ENCODE results near the gene PRDX4.
A peak's percentile ranks its signal among the peaks of the same experiment; 100 is the strongest.

PRDX4 gene

DNA sequence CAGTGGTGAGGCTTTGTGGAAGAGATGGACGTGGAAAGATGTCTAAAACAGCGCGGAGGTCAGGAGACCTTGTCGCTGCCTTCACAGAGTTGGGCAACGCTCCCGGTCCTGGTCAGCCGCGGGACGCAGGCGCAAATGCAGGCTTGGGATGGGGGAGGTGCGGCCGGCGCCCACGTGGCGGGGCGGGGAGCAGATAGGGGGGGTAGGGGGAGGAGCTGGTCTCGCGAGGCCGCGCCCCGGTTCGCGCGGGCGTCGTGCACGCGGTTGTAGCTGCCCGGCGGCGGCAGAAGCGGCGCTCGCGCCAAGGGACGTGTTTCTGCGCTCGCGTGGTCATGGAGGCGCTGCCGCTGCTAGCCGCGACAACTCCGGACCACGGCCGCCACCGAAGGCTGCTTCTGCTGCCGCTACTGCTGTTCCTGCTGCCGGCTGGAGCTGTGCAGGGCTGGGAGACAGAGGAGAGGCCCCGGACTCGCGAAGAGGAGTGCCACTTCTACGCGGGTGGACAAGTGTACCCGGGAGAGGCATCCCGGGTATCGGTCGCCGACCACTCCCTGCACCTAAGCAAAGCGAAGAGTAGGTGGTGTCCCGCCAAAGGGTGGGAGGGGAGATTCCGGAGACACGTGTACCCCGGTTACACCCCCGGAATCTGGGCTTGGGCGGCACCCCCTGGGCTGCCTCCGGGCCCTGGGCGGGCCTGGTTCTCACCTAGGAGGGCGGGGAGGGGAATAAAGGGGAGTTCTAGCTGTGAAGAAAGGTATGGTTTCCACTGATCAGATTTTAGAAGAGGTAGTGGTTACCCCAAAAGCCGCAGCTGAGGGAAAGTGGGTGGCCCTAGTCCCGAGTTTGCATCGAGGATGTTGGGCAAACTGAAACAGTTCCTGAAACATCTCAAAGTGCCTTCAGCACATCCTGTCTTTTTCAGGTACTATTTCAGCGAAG, at the start of gene PRDX4:
Gene PRDX4, plus strand, starts transcription at position 255 of the 939 bp plus-strand sequence. Its CDS starts 78 bp downstream, at position 333.
- ChIA-PET CTCF (interaction anchor here (1.5 kb wide), 1 partner anchor 235 kb away, joined by 8 read pairs; no protein-coding TSS in a partner anchor), POLR2A (interaction anchor here (1.0 to 1.6 kb wide), 4 partner anchors 14 to 387 kb away, joined by 3 to 8 read pairs (median 4); partner anchors contain the start of gene SAT1)
- H3K4me1 ChIP-seq (ENCODE audit: control insufficient read depth, insufficient read depth, low read length), result no peaks in the 10 kb centered on the region; the same call in 1 of the 2 replicates
- peak within 1 kb of the TSS; percentile 73 for H3K4me3 ChIP-seq (ENCODE audit: low read depth, low read length)
- peaks cover 4 to 19% of the 10 kb centered on the region in 2 experiments for H3K36me3 ChIP-seq (ENCODE audit: control insufficient read depth in 2 of 2, insufficient read depth in 1 of 2, low read length in 2 of 2)
- H3K27ac ChIP-seq (ENCODE audit: extremely low read depth, low read depth, low read length), result peak within 1 kb of the TSS; percentile 82
- no peaks in the 10 kb centered on the region for H3K9me3 ChIP-seq (ENCODE audit: control insufficient read depth, insufficient read depth, low read depth, low read length)
- no peak for TF ChIP-seq ZBTB1 (tag by site-specific recombination; IDR thresholded peaks at IDR 0.05)
- TF ChIP-seq HOXD13 (CRISPR knock-in tag; IDR thresholded peaks at IDR 0.05; ENCODE audit: borderline replicate concordance), result no peak
- no peak for TF ChIP-seq ZNF121 (tag by site-specific recombination; IDR thresholded peaks at IDR 0.05)
- no peak for TF ChIP-seq ZNF221 (tag by site-specific recombination; IDR thresholded peaks at IDR 0.05; ENCODE audit: borderline replicate concordance)
- no peak for TF ChIP-seq SCRT2 (tag by site-specific recombination; IDR thresholded peaks at IDR 0.05)
- TF ChIP-seq, protein P1, sequence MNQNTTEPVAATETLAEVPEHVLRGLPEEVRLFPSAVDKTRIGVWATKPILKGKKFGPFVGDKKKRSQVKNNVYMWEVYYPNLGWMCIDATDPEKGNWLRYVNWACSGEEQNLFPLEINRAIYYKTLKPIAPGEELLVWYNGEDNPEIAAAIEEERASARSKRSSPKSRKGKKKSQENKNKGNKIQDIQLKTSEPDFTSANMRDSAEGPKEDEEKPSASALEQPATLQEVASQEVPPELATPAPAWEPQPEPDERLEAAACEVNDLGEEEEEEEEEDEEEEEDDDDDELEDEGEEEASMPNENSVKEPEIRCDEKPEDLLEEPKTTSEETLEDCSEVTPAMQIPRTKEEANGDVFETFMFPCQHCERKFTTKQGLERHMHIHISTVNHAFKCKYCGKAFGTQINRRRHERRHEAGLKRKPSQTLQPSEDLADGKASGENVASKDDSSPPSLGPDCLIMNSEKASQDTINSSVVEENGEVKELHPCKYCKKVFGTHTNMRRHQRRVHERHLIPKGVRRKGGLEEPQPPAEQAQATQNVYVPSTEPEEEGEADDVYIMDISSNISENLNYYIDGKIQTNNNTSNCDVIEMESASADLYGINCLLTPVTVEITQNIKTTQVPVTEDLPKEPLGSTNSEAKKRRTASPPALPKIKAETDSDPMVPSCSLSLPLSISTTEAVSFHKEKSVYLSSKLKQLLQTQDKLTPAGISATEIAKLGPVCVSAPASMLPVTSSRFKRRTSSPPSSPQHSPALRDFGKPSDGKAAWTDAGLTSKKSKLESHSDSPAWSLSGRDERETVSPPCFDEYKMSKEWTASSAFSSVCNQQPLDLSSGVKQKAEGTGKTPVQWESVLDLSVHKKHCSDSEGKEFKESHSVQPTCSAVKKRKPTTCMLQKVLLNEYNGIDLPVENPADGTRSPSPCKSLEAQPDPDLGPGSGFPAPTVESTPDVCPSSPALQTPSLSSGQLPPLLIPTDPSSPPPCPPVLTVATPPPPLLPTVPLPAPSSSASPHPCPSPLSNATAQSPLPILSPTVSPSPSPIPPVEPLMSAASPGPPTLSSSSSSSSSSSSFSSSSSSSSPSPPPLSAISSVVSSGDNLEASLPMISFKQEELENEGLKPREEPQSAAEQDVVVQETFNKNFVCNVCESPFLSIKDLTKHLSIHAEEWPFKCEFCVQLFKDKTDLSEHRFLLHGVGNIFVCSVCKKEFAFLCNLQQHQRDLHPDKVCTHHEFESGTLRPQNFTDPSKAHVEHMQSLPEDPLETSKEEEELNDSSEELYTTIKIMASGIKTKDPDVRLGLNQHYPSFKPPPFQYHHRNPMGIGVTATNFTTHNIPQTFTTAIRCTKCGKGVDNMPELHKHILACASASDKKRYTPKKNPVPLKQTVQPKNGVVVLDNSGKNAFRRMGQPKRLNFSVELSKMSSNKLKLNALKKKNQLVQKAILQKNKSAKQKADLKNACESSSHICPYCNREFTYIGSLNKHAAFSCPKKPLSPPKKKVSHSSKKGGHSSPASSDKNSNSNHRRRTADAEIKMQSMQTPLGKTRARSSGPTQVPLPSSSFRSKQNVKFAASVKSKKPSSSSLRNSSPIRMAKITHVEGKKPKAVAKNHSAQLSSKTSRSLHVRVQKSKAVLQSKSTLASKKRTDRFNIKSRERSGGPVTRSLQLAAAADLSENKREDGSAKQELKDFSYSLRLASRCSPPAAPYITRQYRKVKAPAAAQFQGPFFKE (tag by site-specific recombination; IDR thresholded peaks at IDR 0.05; ENCODE audit: borderline replicate concordance), result no peak
- TF ChIP-seq, protein P2, sequence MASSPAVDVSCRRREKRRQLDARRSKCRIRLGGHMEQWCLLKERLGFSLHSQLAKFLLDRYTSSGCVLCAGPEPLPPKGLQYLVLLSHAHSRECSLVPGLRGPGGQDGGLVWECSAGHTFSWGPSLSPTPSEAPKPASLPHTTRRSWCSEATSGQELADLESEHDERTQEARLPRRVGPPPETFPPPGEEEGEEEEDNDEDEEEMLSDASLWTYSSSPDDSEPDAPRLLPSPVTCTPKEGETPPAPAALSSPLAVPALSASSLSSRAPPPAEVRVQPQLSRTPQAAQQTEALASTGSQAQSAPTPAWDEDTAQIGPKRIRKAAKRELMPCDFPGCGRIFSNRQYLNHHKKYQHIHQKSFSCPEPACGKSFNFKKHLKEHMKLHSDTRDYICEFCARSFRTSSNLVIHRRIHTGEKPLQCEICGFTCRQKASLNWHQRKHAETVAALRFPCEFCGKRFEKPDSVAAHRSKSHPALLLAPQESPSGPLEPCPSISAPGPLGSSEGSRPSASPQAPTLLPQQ (tag by site-specific recombination; IDR thresholded peaks at IDR 0.05), result peak; percentile 41; the same call in 1 of the 2 replicates
- TF ChIP-seq ZNF473 (tag by site-specific recombination; IDR thresholded peaks at IDR 0.05), result no peak
- TF ChIP-seq GFI1B (tag by site-specific recombination; IDR thresholded peaks at IDR 0.05), result no peak
- TF ChIP-seq ZNF768 (tag by site-specific recombination; IDR thresholded peaks at IDR 0.05), result no peak
- TF ChIP-seq ZBTB7A (tag by site-specific recombination; IDR thresholded peaks at IDR 0.05; ENCODE audit: low read depth), result no peak
- TF ChIP-seq, protein P3, sequence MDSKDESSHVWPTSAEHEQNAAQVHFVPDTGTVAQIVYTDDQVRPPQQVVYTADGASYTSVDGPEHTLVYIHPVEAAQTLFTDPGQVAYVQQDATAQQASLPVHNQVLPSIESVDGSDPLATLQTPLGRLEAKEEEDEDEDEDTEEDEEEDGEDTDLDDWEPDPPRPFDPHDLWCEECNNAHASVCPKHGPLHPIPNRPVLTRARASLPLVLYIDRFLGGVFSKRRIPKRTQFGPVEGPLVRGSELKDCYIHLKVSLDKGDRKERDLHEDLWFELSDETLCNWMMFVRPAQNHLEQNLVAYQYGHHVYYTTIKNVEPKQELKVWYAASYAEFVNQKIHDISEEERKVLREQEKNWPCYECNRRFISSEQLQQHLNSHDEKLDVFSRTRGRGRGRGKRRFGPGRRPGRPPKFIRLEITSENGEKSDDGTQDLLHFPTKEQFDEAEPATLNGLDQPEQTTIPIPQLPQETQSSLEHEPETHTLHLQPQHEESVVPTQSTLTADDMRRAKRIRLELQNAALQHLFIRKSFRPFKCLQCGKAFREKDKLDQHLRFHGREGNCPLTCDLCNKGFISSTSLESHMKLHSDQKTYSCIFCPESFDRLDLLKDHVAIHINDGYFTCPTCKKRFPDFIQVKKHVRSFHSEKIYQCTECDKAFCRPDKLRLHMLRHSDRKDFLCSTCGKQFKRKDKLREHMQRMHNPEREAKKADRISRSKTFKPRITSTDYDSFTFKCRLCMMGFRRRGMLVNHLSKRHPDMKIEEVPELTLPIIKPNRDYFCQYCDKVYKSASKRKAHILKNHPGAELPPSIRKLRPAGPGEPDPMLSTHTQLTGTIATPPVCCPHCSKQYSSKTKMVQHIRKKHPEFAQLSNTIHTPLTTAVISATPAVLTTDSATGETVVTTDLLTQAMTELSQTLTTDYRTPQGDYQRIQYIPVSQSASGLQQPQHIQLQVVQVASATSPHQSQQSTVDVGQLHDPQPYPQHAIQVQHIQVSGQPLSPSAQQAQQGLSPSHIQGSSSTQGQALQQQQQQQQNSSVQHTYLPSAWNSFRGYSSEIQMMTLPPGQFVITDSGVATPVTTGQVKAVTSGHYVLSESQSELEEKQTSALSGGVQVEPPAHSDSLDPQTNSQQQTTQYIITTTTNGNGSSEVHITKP (tag by site-specific recombination; IDR thresholded peaks at IDR 0.05), result 0 out of 2 replicates have a peak, but pooled peaks have one; percentile 8
- TF ChIP-seq ZNF670 (tag by site-specific recombination; IDR thresholded peaks at IDR 0.05; ENCODE audit: low read depth), result no peak
- TF ChIP-seq, protein P4, sequence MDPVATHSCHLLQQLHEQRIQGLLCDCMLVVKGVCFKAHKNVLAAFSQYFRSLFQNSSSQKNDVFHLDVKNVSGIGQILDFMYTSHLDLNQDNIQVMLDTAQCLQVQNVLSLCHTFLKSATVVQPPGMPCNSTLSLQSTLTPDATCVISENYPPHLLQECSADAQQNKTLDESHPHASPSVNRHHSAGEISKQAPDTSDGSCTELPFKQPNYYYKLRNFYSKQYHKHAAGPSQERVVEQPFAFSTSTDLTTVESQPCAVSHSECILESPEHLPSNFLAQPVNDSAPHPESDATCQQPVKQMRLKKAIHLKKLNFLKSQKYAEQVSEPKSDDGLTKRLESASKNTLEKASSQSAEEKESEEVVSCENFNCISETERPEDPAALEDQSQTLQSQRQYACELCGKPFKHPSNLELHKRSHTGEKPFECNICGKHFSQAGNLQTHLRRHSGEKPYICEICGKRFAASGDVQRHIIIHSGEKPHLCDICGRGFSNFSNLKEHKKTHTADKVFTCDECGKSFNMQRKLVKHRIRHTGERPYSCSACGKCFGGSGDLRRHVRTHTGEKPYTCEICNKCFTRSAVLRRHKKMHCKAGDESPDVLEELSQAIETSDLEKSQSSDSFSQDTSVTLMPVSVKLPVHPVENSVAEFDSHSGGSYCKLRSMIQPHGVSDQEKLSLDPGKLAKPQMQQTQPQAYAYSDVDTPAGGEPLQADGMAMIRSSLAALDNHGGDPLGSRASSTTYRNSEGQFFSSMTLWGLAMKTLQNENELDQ (tag by site-specific recombination; IDR thresholded peaks at IDR 0.05; ENCODE audit: low read depth), result no peak
- TF ChIP-seq, protein P5, sequence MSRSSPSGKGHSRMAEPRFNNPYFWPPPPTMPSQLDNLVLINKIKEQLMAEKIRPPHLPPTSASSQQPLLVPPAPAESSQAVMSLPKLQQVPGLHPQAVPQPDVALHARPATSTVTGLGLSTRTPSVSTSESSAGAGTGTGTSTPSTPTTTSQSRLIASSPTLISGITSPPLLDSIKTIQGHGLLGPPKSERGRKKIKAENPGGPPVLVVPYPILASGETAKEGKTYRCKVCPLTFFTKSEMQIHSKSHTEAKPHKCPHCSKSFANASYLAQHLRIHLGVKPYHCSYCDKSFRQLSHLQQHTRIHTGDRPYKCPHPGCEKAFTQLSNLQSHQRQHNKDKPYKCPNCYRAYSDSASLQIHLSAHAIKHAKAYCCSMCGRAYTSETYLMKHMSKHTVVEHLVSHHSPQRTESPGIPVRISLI (tag by site-specific recombination; IDR thresholded peaks at IDR 0.05), result no peak
- no peak for TF ChIP-seq ZNF776 (tag by site-specific recombination; IDR thresholded peaks at IDR 0.05; ENCODE audit: borderline replicate concordance)
- TF ChIP-seq SP7 (tag by site-specific recombination; IDR thresholded peaks at IDR 0.05), result peak; percentile 49; the same call in 1 of the 2 replicates
- TF ChIP-seq ZNF624 (tag by site-specific recombination; IDR thresholded peaks at IDR 0.05), result no peak
- no peak for TF ChIP-seq ZNF677 (tag by site-specific recombination; IDR thresholded peaks at IDR 0.05)
- no peak for TF ChIP-seq ZIC2 (tag by site-specific recombination; IDR thresholded peaks at IDR 0.05)
- 0 out of 2 replicates have a peak, but pooled peaks have one; percentile 19 for TF ChIP-seq ZBTB48 (tag by site-specific recombination; IDR thresholded peaks at IDR 0.05)

All from HEK293 (cell line).